Colonic mucosa (tissue), 4 donors: Measurements from ENCODE around the gene CHD6. TPM values are rescaled to one million over a fixed set of nuclear protein-coding genes. Genes with fewer than 3 reads are reported as not detected.

Source experiments
- DNase-seq: peaks from one replicate; pipeline ENCODE4 v3.0.0-alpha.2; 2020
- H3K27ac ChIP-seq: fragments of 200-600 bp; one replicate; pipeline ENCODE4 v1.8.0; 2021
- H3K27me3 ChIP-seq: fragments of 200-600 bp; one replicate; pipeline ENCODE4 v1.8.0; 2021
- H3K36me3 ChIP-seq: fragments of 200-600 bp; one replicate; pipeline ENCODE4 v1.8.0; 2021
- H3K4me1 ChIP-seq: fragments of 200-600 bp; one replicate; pipeline ENCODE4 v1.8.0; 2021; ENCODE audit warnings: mild to moderate bottlenecking
- H3K4me3 ChIP-seq: fragments of 200-600 bp; one replicate; pipeline ENCODE4 v1.8.0; 2021
- H3K9ac ChIP-seq, 2 donors: one replicate each; pipeline ENCODE4 v1.7.0; 2013; ENCODE audit warnings: control low read depth in 2 of 2, low read depth in 2 of 2, low read length in 2 of 2
- H3K9me3 ChIP-seq: fragments of 200-600 bp; one replicate; pipeline ENCODE4 v1.8.0; 2021
- CTCF ChIP-seq: fragments of 200-600 bp; IDR thresholded peaks from one replicate; pipeline ENCODE4 v1.8.0; 2022; ENCODE audit warnings: antibody characterized with exemption, mild to moderate bottlenecking
- intact Hi-C: fragments of 100-400 bp; cut with DNase I; formaldehyde crosslinking; loops from one replicate; pipeline ENCODE4 v1.14.1; 2022
- total RNA-seq, 2 donors: library from RNA; stranded (reverse); fragmentation: NEBNext Ultra II Directional in 1 of 2; extraction: Animal tissue kit (Norgen Biotek cat#: 25700) in 1 of 2; gene quantifications; one replicate each; pipeline ENCODE4 v1.2.1, GENCODE V29; 2021
- donor health status: healthy.
- donor health status: DM: no; HTN: no; CAD: no.
- donor health status: DM: no; HTN: no; CAD: no.

Gene CHD6
- total RNA-seq, 2 donors from 2014 or later = 18.9 to 27.2 TPM

- Histone ChIP-seq H3K27me3 (no peaks in the 10 kb centered on the region), H3K4me3 (no peak overlapping the region), H3K9ac (no peak overlapping the region), H3K4me1 (no peaks in the 10 kb centered on the region), H3K36me3 (no peaks in the 10 kb centered on the region), H3K9me3 (no peaks in the 10 kb centered on the region), H3K27ac (no peak overlapping the region)
- TF ChIP-seq CTCF = no peak
- intact Hi-C loops = no loop called here
- DNase-seq = no peak
These were observed 12.7 kb upstream of the CHD6 start for GRCh38 chr20:41630846-41631245.

GRCh38 chr20:41627611-41628244, 9.6 kb upstream of the CHD6 start:
- H3K36me3 ChIP-seq = no peaks in the 10 kb centered on the region
- no peaks in the 10 kb centered on the region for H3K27me3 ChIP-seq
- H3K9ac ChIP-seq = no peak overlapping the region
- intact Hi-C loops = no loop called here
- no peak for DNase-seq
- no peak overlapping the region for H3K27ac ChIP-seq
- no peak overlapping the region for H3K4me3 ChIP-seq
- TF ChIP-seq CTCF = no peak
- no peaks in the 10 kb centered on the region for H3K4me1 ChIP-seq
- H3K9me3 ChIP-seq = no peaks in the 10 kb centered on the region

GRCh38 chr20:41627001-41627495, 8.9 kb upstream of the CHD6 start:
- H3K9ac ChIP-seq = no peak overlapping the region
- no peak for TF ChIP-seq CTCF
- no peak for DNase-seq
- no peaks in the 10 kb centered on the region for H3K4me1 ChIP-seq
- no peak overlapping the region for H3K27ac ChIP-seq
- no peaks in the 10 kb centered on the region for H3K36me3 ChIP-seq
- H3K9me3 ChIP-seq = no peaks in the 10 kb centered on the region
- no peak overlapping the region for H3K4me3 ChIP-seq
- intact Hi-C loops = no loop called here
- H3K27me3 ChIP-seq = no peaks in the 10 kb centered on the region

GRCh38 chr20:41623625-41624375, 5.6 kb upstream of the CHD6 start:
- Histone ChIP-seq H3K9ac (no peak overlapping the region), H3K36me3 (no peaks in the 10 kb centered on the region), H3K27me3 (no peaks in the 10 kb centered on the region), H3K4me3 (no peak overlapping the region), H3K4me1 (no peaks in the 10 kb centered on the region), H3K9me3 (no peaks in the 10 kb centered on the region), H3K27ac (no peak overlapping the region)
- intact Hi-C loops = loop anchor here (5.0 kb wide), 1 partner anchor 74 kb away; no protein-coding TSS in a partner anchor
- TF ChIP-seq CTCF = no peak
- no peak for DNase-seq

GRCh38 chr20:41622584-41622983, 4.4 kb upstream of the CHD6 start:
- H3K4me1 ChIP-seq = no peaks in the 10 kb centered on the region
- H3K9ac ChIP-seq = no peak overlapping the region
- H3K36me3 ChIP-seq = no peaks in the 10 kb centered on the region
- no peak overlapping the region for H3K4me3 ChIP-seq
- H3K9me3 ChIP-seq = no peaks in the 10 kb centered on the region
- DNase-seq = no peak
- no peaks in the 10 kb centered on the region for H3K27me3 ChIP-seq
- intact Hi-C loops = loop anchor here (5.0 kb wide), 1 partner anchor 75 kb away; no protein-coding TSS in a partner anchor
- no peak for TF ChIP-seq CTCF
- H3K27ac ChIP-seq = no peak overlapping the region
